HFFc6 (cell line): Measurements from ENCODE around the gene HECW1. TPM values are rescaled to one million over a fixed set of nuclear protein-coding genes. Genes with fewer than 3 reads are reported as not detected.
A peak's percentile ranks its signal among the peaks of the same experiment; 100 is the strongest.
"Not testable (repeated sequence)": the region's sequence is repeated elsewhere in the genome, so short reads cannot be mapped to it uniquely, and the experiment has no call there.

Experiments used
- DNase-seq: peaks from one replicate; pipeline ENCODE4 v3.0.0-alpha.2; 2018
- H3K27ac Mint-ChIP-seq: 2 replicates; pipeline ENCODE4 v1.8.0; 2020; ENCODE audit warnings: mild to moderate bottlenecking, mixed read lengths
- H3K27me3 Mint-ChIP-seq: 2 replicates; pipeline ENCODE4 v1.8.0; 2021; ENCODE audit warnings: mild to moderate bottlenecking, moderate library complexity, mixed read lengths; ENCODE audit not compliant: insufficient read depth
- H3K36me3 Mint-ChIP-seq: 2 replicates; pipeline ENCODE4 v1.8.0; 2021; ENCODE audit warnings: low read depth, mixed read lengths
- H3K4me1 Mint-ChIP-seq: 2 replicates; pipeline ENCODE4 v1.8.0; 2020; ENCODE audit warnings: low read depth, mixed read lengths
- H3K4me3 Mint-ChIP-seq: 2 replicates; pipeline ENCODE4 v1.8.0; 2020; ENCODE audit warnings: mild to moderate bottlenecking, moderate library complexity, mixed read lengths
- H3K9me3 Mint-ChIP-seq: 2 replicates; pipeline ENCODE4 v1.8.0; 2020; ENCODE audit warnings: mild to moderate bottlenecking, mixed read lengths
- CTCF ChIP-seq: fragments of 200-600 bp; sonication (generic); IDR thresholded peaks from 2 replicates; pipeline ENCODE4 v1.5.0; 2021; ENCODE audit warnings: antibody characterized with exemption, mild to moderate bottlenecking
- total RNA-seq, 6 experiments: library from RNA; stranded (reverse); fragmentation: NEBNext Ultra II Directional; extraction: Animal tissue kit (Norgen Biotek cat#: 25700); gene quantifications; 2 replicates in 1 of 6; 3 replicates in 5 of 6; pipeline ENCODE4 v1.2.3, GENCODE V29; 2021

The HECW1 gene
- total RNA-seq, 6 experiments from 2014 or later = 3.4 to 6.5 (median 5.3) TPM

GRCh38 chr7:43337191-43337590, 224.7 kb downstream of the HECW1 start:
- H3K4me3 Mint-ChIP-seq = no peak overlapping the region
- peaks cover under 1% of the 10 kb centered on the region for H3K27me3 Mint-ChIP-seq
- H3K36me3 Mint-ChIP-seq = no peaks in the 10 kb centered on the region
- H3K4me1 Mint-ChIP-seq = no peaks in the 10 kb centered on the region
- DNase-seq = no peak
- no peak overlapping the region for H3K27ac Mint-ChIP-seq
- no peaks in the 10 kb centered on the region for H3K9me3 Mint-ChIP-seq
- TF ChIP-seq CTCF = no peak

- H3K27me3 Mint-ChIP-seq = no peaks in the 10 kb centered on the region; the same call in 1 of the 2 replicates
- H3K9me3 Mint-ChIP-seq = no peaks in the 10 kb centered on the region
- no peak overlapping the region for H3K4me3 Mint-ChIP-seq
- H3K4me1 Mint-ChIP-seq = no peaks in the 10 kb centered on the region
- no peak for TF ChIP-seq CTCF
- H3K36me3 Mint-ChIP-seq = no peaks in the 10 kb centered on the region
- H3K27ac Mint-ChIP-seq = no peak overlapping the region
- no peak for DNase-seq
Observed at GRCh38 chr7:43337811-43338210, 225.4 kb downstream of the HECW1 start.

GRCh38 chr7:43341132-43341531, 228.7 kb downstream of the HECW1 start:
- Mint-ChIP-seq H3K27ac (no peak overlapping the region), H3K9me3 (no peaks in the 10 kb centered on the region), H3K36me3 (peaks cover 5% of the 10 kb centered on the region; the same call in 1 of the 2 replicates), H3K4me1 (no peaks in the 10 kb centered on the region), H3K27me3 (no peaks in the 10 kb centered on the region; the same call in 1 of the 2 replicates), H3K4me3 (no peak overlapping the region)
- no peak for TF ChIP-seq CTCF
- DNase-seq = no peak

- H3K9me3 Mint-ChIP-seq, H3K4me1 Mint-ChIP-seq, H3K27me3 Mint-ChIP-seq, H3K4me3 Mint-ChIP-seq, H3K36me3 Mint-ChIP-seq, DNase-seq, H3K27ac Mint-ChIP-seq: not testable (repeated sequence)
Observed at GRCh38 chr7:43343417-43343816, 231.0 kb downstream of the HECW1 start.

GRCh38 chr7:43345696-43346095, 233.2 kb downstream of the HECW1 start:
- not testable (repeated sequence) for H3K27me3 Mint-ChIP-seq, DNase-seq, H3K4me1 Mint-ChIP-seq, H3K27ac Mint-ChIP-seq, H3K9me3 Mint-ChIP-seq, H3K4me3 Mint-ChIP-seq
- H3K36me3 Mint-ChIP-seq = peaks cover 13% of the 10 kb centered on the region; the same call in 1 of the 2 replicates

- Mint-ChIP-seq H3K4me3 (no peak overlapping the region), H3K9me3 (peaks cover 19% of the 10 kb centered on the region), H3K36me3 (peaks cover 16% of the 10 kb centered on the region; the same call in 1 of the 2 replicates), H3K27ac (no peak overlapping the region), H3K4me1 (no peaks in the 10 kb centered on the region), H3K27me3 (no peaks in the 10 kb centered on the region)
- DNase-seq = no peak
- TF ChIP-seq CTCF = no peak
Observed at GRCh38 chr7:43351683-43352082, 239.2 kb downstream of the HECW1 start.

- Mint-ChIP-seq H3K4me1 (no peaks in the 10 kb centered on the region), H3K9me3 (peaks cover 19% of the 10 kb centered on the region)
Observed at GRCh38 chr7:43353902-43354301, 241.5 kb downstream of the HECW1 start.

More at GRCh38 chr7:43353902-43354301, 241.5 kb downstream of the HECW1 start:
- H3K4me3 Mint-ChIP-seq = no peak overlapping the region
- no peaks in the 10 kb centered on the region for H3K27me3 Mint-ChIP-seq
- H3K27ac Mint-ChIP-seq = no peak overlapping the region
- peaks cover 16% of the 10 kb centered on the region; the same call in 1 of the 2 replicates for H3K36me3 Mint-ChIP-seq
- no peak for DNase-seq
- TF ChIP-seq CTCF = peak; percentile 32; the same call in 1 of the 2 replicates
